AG09319 (cell line): ENCODE results near the gene KCNAB1.
"Not testable (repeated sequence)": the region's sequence is repeated elsewhere in the genome, so short reads cannot be mapped to it uniquely, and the experiment has no call there.

Experiments
- DNase-seq: peaks from one replicate; pipeline ENCODE4 v3.0.0-alpha.2; 2010; ENCODE audit warnings: low read depth; ENCODE audit errors: extremely low read depth
- TF ChIP-seq, protein P1 (sequence below): IDR thresholded peaks from 2 replicates; pipeline ENCODE4 v1.5.1; 2011; ENCODE audit warnings: low read depth, mild to moderate bottlenecking, inconsistent platforms, low read length, moderate library complexity

KCNAB1 gene

DNA sequence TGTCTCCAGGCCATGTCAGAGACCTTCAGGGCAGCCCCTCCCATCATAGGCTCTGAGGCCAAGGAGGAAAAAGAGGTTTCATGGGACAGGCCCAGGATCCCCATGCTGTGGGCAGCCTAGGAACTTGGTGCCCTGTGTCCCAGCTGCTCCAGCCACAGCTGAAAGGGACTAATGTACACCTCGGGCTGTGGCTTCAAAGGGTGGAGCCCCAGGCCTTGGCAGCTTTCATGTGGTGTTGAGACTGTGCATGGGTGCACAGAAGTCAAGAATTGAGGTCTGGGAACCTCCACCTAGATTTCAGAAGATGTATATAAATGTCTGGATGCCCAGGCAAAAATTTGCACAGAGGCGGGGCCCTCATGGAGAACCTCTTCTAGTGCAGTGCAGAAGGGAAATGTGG is 441.2 kb downstream of the KCNAB1 start:
- no peak for DNase-seq

GRCh38 chr3:156562486-156562885 is 442.1 kb downstream of the KCNAB1 start:
- not testable (repeated sequence) for DNase-seq

More for the DNA sequence above, 441.2 kb downstream of the KCNAB1 start:
- TF ChIP-seq, protein P1, sequence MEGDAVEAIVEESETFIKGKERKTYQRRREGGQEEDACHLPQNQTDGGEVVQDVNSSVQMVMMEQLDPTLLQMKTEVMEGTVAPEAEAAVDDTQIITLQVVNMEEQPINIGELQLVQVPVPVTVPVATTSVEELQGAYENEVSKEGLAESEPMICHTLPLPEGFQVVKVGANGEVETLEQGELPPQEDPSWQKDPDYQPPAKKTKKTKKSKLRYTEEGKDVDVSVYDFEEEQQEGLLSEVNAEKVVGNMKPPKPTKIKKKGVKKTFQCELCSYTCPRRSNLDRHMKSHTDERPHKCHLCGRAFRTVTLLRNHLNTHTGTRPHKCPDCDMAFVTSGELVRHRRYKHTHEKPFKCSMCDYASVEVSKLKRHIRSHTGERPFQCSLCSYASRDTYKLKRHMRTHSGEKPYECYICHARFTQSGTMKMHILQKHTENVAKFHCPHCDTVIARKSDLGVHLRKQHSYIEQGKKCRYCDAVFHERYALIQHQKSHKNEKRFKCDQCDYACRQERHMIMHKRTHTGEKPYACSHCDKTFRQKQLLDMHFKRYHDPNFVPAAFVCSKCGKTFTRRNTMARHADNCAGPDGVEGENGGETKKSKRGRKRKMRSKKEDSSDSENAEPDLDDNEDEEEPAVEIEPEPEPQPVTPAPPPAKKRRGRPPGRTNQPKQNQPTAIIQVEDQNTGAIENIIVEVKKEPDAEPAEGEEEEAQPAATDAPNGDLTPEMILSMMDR = no peak

DNA sequence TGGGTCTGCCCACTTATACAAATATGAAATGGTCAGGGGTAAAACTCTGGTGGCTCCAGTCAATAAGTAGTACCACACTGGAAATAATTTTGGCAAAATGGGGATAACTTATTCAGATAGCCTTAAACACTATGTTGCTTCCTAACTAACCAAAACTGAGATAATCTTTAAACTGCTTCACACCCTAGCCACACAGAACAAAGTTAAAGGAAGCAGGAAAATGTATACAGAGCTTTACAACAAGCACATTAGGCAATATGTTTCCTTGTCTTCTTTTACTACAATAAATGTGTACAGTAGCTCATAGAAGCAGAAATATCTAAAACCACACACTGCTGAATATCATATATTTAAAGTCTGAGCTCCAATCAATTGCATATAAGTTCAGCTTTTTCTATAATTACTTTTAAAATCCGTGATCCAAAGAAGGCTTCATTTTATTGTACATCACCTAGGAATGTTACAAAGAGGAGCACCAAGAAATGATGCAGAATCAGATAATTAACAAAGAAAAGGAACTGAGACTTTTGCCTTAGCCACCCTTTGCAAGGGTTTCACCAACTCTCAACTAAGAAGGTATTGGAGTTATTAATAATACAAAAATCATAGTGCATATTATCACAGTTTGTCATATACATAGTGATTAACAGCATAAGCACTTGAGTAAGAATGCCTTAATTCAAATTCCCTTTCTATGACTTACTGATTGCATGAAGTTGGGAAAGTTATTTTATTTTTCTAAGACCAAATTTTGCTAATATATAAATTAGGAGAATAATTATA is 443.7 kb downstream of the KCNAB1 start:
- DNase-seq = no peak
- TF ChIP-seq, protein P1 = no peak

GRCh38 chr3:156569016-156569415 is 448.6 kb downstream of the KCNAB1 start:
- not testable (repeated sequence) for DNase-seq

GRCh38 chr3:156569881-156570280 is 449.5 kb downstream of the KCNAB1 start:
- DNase-seq = not testable (repeated sequence)

DNA sequence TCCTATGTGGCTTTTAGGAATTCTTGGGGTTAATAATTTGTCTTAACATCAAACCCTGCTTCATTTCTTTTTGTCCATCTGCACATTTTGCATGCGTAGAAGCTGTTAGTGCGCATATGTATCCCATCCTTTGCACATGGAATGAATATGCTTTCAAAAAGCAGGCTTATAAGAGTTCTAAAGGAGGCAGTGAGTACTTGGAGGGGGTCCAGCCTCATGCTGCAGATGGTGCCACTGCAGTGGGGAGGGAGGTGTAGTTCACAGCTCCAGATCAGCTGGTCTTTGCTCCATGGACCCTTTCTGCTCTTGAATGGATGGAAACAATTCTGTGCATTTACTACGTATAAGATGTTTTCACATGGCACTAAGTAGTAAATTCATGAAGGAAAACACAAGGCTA is 455.3 kb downstream of the KCNAB1 start:
- TF ChIP-seq, protein P1 = no peak
- DNase-seq = no peak

GRCh38 chr3:156576051-156576450 is 455.7 kb downstream of the KCNAB1 start:
- TF ChIP-seq, protein P1 = no peak
- DNase-seq = no peak

DNA sequence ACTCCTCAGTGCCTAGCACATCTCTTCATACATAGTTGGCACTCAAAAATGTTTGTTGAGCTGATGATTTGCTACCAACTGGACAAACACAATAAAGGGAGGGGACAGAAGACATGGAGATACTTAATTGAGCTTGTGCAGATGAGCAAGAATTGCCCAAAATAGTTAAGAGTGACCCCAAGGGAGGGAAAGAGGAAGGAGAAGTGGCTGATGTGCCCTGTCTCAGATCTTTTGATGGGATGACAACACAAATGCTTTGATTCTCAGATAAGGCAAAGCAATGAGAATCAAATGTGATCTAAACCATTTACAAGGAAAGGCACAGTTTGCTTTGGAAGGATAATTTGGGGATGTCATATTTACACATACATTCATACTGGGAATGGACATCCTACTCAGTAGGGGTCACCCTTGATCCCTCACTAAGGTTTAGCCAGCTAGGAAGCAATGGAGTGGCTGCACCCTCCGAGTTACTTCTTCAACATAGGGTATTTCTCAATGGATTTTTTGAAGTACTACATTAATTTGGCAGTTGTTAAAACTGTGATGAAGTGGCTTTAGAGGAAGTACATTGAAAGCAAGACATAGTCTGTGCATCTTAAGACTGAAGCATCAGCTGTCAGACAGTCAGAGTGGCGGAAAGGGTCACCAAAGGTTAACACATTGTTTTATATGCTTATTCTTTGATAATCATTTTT is 456.4 kb downstream of the KCNAB1 start:
- TF ChIP-seq, protein P1 = no peak; the same call in 1 of the 2 replicates
- no peak for DNase-seq

DNA sequence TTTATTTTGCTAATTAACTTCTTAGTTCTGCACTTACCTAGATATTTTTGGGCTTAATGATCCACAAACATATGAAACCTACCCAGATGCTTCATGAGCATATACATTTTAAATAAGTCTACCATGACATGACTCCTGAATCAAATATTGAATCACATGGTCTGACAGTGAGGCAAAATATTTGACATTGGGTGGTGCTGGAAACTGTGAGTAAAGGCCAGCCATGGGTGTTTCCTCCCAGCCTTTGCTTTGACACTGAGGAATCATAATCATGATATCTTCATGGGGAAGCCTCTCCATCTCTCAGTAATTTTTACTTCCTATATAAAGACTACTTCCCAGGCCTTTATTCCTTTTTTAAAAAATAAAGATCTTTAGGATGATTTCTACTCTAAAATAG is 457.4 kb downstream of the KCNAB1 start:
- DNase-seq = no peak
- TF ChIP-seq, protein P1 = no peak
